GM21737 (cell line): ENCODE measurements around the gene ZDHHC8.

Experiments used
- ATAC-seq: cut with Tn5 transposase; IDR thresholded peaks from one replicate; pipeline ENCODE4 v1.9.1; 2021; ENCODE audit warnings: mild to moderate bottlenecking, moderate library complexity; ENCODE audit not compliant: unreplicated experiment

ZDHHC8 gene

GRCh38 chr22:20191000-20191515 lies 59.5 kb downstream of the ZDHHC8 start:
- ATAC-seq = no peak

- ATAC-seq = no peak
Observed at GRCh38 chr22:20191803-20192202, 60.2 kb downstream of the ZDHHC8 start.

- no peak for ATAC-seq
Observed at GRCh38 chr22:20192293-20192971, 60.8 kb downstream of the ZDHHC8 start.

GRCh38 chr22:20192972-20193760 lies 61.6 kb downstream of the ZDHHC8 start:
- no peak for ATAC-seq

GRCh38 chr22:20193761-20194494 lies 62.3 kb downstream of the ZDHHC8 start:
- no peak for ATAC-seq

- ATAC-seq = no peak
Observed at GRCh38 chr22:20194681-20195593, 63.3 kb downstream of the ZDHHC8 start.

- ATAC-seq = no peak
Observed at GRCh38 chr22:20196094-20196842, 64.7 kb downstream of the ZDHHC8 start.
